Measurements from ENCODE around the gene ASGR1.

ASGR1 gene, protein sequence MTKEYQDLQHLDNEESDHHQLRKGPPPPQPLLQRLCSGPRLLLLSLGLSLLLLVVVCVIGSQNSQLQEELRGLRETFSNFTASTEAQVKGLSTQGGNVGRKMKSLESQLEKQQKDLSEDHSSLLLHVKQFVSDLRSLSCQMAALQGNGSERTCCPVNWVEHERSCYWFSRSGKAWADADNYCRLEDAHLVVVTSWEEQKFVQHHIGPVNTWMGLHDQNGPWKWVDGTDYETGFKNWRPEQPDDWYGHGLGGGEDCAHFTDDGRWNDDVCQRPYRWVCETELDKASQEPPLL

GRCh38 chr17:7179317-7180254, at the start of gene ASGR1:
Gene ASGR1, minus strand, starts transcription at chr17:7179370. Its CDS starts 807 bp downstream, at chr17:7178563.
- no peak for DNase-seq

DNA sequence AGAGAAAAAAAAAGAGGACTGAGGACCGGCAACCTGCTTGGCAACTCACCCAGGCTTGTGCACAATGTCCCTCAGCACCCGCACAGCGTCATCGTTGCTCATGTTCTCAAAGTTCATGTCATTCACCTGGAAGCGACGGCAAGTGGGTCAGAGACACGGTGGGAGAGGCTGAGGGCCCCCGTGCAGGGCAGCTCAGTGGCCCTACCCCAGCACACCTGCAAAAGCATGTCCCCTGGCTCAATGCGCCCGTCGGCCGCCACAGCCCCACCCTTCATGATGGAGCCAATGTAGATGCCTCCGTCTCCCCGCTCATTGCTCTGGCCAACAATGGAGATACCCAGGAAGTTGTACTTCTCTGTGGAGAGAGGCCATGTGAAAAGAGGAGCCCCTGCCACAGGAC, 49.8 kb upstream of the ASGR1 start:
- no peak for DNase-seq

- DNase-seq = no peak
Observed at GRCh38 chr17:7226721-7227710, 47.8 kb upstream of the ASGR1 start.

DNA sequence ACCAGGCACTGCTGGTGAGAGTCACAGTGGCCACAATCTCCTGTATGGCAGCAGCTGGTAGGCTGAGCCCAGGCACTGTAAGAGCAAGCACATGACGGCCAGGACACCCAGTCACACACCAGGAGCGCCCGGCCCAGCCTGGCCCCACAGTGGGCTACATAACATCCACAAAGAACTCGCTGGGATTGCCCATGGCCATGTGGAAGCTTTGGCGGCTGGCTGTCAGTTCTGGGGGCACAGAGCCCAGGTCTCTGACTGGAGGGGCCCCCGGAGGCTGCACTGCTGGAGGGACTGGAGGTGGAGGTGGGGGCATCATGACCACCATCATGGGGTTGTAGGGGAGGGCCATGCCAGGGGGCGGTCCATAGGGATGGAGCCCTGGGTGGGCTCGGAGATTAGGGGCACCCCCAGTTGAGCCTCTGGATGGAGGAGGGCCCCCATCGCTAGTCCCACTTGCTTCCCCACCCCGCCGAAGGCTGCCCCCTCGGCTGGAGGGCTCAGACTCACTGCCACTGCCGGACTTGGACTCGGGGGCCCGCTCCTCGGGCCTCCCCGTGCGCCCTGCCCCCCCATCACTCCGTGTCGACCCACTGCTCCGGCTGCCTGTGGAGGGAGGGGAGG, 46.7 kb upstream of the ASGR1 start:
- DNase-seq = no peak

GRCh38 chr17:7224661-7225111, 45.5 kb upstream of the ASGR1 start:
- no peak for DNase-seq

GRCh38 chr17:7224110-7224509, 44.9 kb upstream of the ASGR1 start:
- no peak for DNase-seq

DNA sequence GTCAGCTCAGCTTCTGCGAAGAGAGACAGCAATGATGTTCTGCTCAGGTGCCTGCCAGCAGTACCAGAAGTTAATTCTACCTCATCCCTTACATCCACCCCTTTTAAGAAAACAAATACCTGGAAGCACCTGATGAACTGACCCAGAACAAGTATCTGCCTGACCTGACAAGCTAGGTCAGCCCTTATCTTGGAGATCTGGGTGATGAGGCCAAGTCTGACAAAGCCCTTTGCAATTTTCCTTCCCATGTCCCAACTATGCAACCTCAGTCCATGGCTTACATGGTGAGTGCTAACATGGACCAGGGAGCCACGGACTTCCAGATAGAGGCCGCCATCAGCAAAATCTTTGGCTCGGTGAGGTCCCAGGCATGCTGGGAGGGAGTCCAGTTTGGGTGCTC, 44.2 kb upstream of the ASGR1 start:
- DNase-seq = no peak

DNA sequence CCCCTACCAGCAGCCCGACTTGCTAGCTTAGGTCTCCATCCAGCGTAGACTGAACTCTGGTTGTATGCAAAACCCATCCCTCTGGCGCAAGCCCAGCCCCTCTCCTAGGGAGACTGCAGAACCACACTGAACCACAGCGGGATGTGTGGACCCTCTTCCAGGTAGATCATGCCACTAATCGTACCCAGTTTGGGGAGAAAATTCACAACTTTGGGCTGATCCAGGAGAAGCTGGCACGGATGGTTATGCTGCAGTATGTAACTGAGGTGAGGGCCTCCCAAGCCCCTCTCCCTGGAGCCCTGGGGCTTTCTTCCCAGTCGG, 43.8 kb upstream of the ASGR1 start:
- DNase-seq = no peak

DNA sequence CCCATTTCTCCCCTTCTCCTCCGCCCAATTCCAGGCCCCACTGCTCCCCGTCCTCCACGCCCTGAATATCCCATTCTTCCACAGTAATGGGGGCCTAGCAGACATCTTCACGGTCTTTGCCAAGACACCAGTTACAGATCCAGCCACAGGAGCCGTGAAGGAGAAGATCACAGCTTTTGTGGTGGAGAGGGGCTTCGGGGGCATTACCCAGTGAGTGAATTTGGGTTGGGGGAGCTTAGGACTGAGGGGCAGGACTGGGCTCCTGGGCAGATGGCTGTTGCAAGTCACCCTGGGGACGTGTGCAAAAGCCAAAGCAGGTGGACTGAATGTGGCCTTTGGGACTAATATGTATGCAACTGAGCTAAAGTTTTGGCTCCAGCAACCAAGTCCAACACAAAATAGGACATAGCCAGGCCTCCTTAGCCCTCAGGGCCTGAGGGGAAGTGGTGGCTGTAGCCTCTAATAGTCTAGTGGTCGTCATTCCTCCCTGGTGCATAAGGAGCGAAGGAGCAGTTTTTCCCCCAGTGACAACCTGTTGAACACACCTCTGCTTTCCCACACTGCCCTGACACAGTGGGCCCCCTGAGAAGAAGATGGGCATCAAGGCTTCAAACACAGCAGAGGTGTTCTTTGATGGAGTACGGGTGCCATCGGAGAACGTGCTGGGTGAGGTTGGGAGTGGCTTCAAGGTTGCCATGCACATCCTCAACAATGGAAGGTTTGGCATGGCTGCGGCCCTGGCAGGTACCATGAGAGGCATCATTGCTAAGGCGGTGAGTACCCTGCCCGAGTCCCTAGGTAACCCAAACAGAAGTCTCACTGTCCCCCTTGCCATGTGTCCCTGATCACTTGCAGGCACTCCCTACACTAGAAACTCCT, 43.2 kb upstream of the ASGR1 start:
- no peak for DNase-seq

GRCh38 chr17:7221278-7222092, 42.3 kb upstream of the ASGR1 start:
- no peak for DNase-seq

DNA sequence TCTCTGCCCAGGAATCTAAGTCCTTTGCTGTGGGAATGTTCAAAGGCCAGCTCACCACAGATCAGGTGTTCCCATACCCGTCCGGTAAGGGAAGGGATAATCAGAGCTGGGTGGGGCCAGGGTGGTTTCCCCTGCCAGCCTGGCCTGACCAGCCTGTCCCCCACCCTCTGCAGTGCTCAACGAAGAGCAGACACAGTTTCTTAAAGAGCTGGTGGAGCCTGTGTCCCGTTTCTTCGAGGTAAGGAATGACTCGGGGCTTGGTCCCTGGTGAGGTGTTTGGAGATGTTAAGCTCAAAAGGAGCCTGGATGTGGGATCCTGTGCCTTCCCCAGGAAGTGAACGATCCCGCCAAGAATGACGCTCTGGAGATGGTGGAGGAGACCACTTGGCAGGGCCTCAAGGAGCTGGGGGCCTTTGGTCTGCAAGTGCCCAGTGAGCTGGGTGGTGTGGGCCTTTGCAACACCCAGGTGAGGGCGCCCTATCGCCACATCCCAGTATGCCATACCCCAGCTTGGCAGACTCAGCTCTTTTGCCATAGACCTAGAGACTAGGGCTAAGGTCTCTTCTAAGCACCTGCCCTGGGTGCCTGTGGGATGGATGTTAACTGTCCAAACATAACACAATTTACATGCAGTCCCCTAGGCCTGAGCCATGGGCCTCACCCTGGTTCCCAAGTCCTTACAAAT, 41.6 kb upstream of the ASGR1 start:
- peak; percentile 62 for DNase-seq

DNA sequence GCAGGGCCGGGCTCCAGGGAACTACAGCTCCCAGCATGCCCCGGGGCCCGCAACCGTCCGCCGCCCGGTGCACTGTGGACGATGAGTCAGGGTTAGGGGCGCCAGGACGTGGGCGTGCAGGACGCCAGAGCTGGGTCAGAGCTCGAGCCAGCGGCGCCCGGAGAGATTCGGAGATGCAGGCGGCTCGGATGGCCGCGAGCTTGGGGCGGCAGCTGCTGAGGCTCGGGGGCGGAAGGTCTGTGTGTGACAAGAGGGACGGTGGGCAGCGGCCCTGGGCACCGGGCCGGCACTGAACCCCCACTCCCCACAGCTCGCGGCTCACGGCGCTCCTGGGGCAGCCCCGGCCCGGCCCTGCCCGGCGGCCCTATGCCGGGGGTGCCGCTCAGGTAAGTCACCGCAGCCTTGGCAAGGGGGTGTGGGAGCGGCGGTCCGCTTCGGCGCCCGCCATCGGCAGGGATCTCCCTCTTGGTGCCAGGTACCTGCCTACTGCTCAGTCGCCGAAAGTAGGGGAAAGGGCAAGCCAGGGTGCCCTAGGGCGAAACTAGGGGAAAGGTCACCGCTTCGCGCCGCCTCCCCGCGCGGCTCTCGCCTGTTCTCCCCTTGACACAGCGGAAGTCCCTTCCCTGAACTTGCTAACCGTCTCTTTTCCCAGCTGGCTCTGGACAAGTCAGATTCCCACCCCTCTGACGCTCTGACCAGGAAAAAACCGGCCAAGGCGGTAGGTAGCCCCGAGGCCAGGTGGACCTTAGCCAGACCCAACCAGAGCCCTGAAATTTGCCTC, 40.8 kb upstream of the ASGR1 start, which contains the start of the genes ACADVL and DLG4:
ACADVL (plus strand) TSS at position 127 of the 781 bp plus-strand sequence; CDS start at position 174, 47 bp downstream.
DLG4 (minus strand) TSS at position 25 of the 781 bp plus-strand sequence.
- peak; percentile 89 for DNase-seq

DNA sequence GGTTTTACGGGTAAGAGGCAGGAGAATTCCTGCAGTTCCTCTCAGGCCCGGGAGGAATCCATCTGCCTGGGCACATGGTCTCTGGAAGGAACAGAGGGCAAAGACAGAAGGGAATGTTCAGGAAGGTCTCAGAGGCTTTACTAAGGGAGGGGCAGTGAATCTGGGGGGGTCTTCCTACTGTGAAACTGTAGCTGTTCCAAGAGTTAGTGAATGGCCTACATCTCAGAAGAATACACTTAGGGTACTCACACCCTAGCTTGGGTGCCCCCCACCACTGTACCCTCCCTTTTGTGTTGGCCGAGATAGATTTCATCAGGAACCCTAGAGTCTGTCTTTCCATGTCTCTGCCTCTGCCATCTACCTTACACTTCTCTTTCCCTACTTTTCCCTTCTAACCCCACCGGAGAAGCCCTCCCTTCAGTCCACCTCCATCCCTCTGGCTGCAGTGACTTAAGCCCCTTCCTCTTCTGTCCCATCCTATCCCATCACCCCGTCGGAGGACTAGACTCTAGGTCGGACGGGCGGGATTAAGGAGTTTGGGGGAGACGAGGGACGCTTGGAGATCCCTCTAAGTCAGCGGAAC, 40.1 kb upstream of the ASGR1 start:
- no peak for DNase-seq

- DNase-seq = no peak
Observed at GRCh38 chr17:7218758-7219157, 39.6 kb upstream of the ASGR1 start.

DNA sequence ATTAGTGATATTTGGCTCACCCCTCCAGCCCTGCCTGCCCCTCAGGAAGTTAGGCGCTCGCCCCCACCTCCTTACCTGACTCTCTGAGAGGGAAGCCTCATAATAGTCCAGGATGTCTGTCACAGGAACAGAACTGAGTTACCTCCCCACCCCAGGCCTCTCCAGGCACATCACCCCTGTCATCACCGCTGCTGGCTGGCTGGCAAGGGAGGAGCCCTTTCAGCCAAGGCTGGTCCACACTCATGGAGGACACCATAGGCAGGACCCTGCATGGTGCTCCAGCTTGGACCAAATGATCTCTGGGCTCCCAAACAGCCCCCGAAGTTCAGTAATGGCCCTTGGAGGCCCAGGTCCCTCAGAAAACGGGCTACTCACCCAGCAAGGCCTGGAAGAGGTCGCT, 39.0 kb upstream of the ASGR1 start:
- no peak for DNase-seq

GRCh38 chr17:7217113-7217987, 38.2 kb upstream of the ASGR1 start:
- peak; percentile 83 for DNase-seq
